GM21526 (cell line): ENCODE measurements around the gene ALDH3B1.

Source experiments
- ATAC-seq: cut with Tn5 transposase; IDR thresholded peaks from one replicate; pipeline ENCODE4 v1.9.1; 2021; ENCODE audit warnings: moderate library complexity; ENCODE audit not compliant: unreplicated experiment, low FRiP score

ALDH3B1 gene

GRCh38 chr11:68056317-68057285, 46.5 kb downstream of the ALDH3B1 start:
- no peak for ATAC-seq

GRCh38 chr11:68057807-68058206, 47.7 kb downstream of the ALDH3B1 start:
- ATAC-seq, result no peak

GRCh38 chr11:68061508-68061907, 51.4 kb downstream of the ALDH3B1 start:
- ATAC-seq, result no peak

GRCh38 chr11:68064926-68065325, 54.8 kb downstream of the ALDH3B1 start:
- ATAC-seq, result no peak

- ATAC-seq, result no peak
These were observed 55.7 kb downstream of the ALDH3B1 start for GRCh38 chr11:68065841-68066240.

- no peak for ATAC-seq
These were observed 56.6 kb downstream of the ALDH3B1 start for GRCh38 chr11:68066742-68067141.

GRCh38 chr11:68067991-68068390, 57.9 kb downstream of the ALDH3B1 start:
- ATAC-seq, result no peak

GRCh38 chr11:68071281-68072048, 61.3 kb downstream of the ALDH3B1 start:
- no peak for ATAC-seq

- ATAC-seq, result no peak
These were observed 64.6 kb downstream of the ALDH3B1 start for GRCh38 chr11:68074584-68075352.

- no peak for ATAC-seq
These were observed 66.4 kb downstream of the ALDH3B1 start for GRCh38 chr11:68076371-68077042.

- ATAC-seq, result no peak
These were observed 67.8 kb downstream of the ALDH3B1 start for GRCh38 chr11:68077617-68078582.
